HG03103 (cell line): ENCODE measurements around the gene CCL26.

Experiments
- ATAC-seq: cut with Tn5 transposase; IDR thresholded peaks from one replicate; pipeline ENCODE4 v1.9.1; 2021; ENCODE audit warnings: low read depth; ENCODE audit not compliant: unreplicated experiment

Gene CCL26

GRCh38 chr7:75772081-75773077 lies at the start of gene CCL26:
Gene CCL26, minus strand, starts transcription at chr7:75772211. Its CDS starts 35 bp downstream, at chr7:75772176.
- no peak for ATAC-seq

GRCh38 chr7:75820688-75821087 lies 48.7 kb upstream of the CCL26 start:
- ATAC-seq = no peak

GRCh38 chr7:75819711-75820110 lies 47.7 kb upstream of the CCL26 start:
- ATAC-seq = no peak

GRCh38 chr7:75818472-75818871 lies 46.5 kb upstream of the CCL26 start:
- no peak for ATAC-seq

- no peak for ATAC-seq
These were observed 45.1 kb upstream of the CCL26 start for GRCh38 chr7:75817116-75817515.

- ATAC-seq = no peak
These were observed 43.5 kb upstream of the CCL26 start for GRCh38 chr7:75815418-75816064.

- ATAC-seq = no peak
These were observed 42.5 kb upstream of the CCL26 start for GRCh38 chr7:75814407-75814947.

GRCh38 chr7:75813781-75814236 lies 41.8 kb upstream of the CCL26 start, which contains the start of gene CCL24:
Gene CCL24, minus strand, starts transcription at chr7:75813806. Its CDS starts 91 bp downstream, at chr7:75813715.
- ATAC-seq = no peak

GRCh38 chr7:75813084-75813483 lies 41.1 kb upstream of the CCL26 start:
- ATAC-seq = no peak

- ATAC-seq = no peak
These were observed 40.1 kb upstream of the CCL26 start for GRCh38 chr7:75811894-75812678.

- no peak for ATAC-seq
These were observed 37.4 kb upstream of the CCL26 start for GRCh38 chr7:75809396-75809795.

GRCh38 chr7:75808106-75808505 lies 36.1 kb upstream of the CCL26 start:
- ATAC-seq = no peak

- no peak for ATAC-seq
These were observed 35.4 kb upstream of the CCL26 start for GRCh38 chr7:75807452-75807851.

GRCh38 chr7:75806560-75807307 lies 34.7 kb upstream of the CCL26 start:
- ATAC-seq = no peak

- ATAC-seq = no peak
These were observed 32.7 kb upstream of the CCL26 start for GRCh38 chr7:75804705-75805104.

GRCh38 chr7:75804004-75804403 lies 32.0 kb upstream of the CCL26 start:
- no peak for ATAC-seq

GRCh38 chr7:75802552-75802821 lies 30.5 kb upstream of the CCL26 start:
- no peak for ATAC-seq

GRCh38 chr7:75798770-75799169 lies 26.8 kb upstream of the CCL26 start:
- no peak for ATAC-seq

- no peak for ATAC-seq
These were observed 24.4 kb upstream of the CCL26 start for GRCh38 chr7:75796420-75796819.

- ATAC-seq = no peak
These were observed 23.8 kb upstream of the CCL26 start for GRCh38 chr7:75795831-75796285.
